WI38 (cell line): ENCODE data around the gene SLC9A9.

Experiments
- H3K4me3 ChIP-seq: 2 replicates; pipeline ENCODE4 v1.5.1; 2011; ENCODE audit warnings: low read depth, mild to moderate bottlenecking, control low read depth, low read length
- CTCF ChIP-seq: IDR thresholded peaks from 2 replicates; pipeline ENCODE4 v1.5.1; 2012; ENCODE audit warnings: low read depth, mild to moderate bottlenecking, control low read depth, low read length

SLC9A9 gene

GRCh38 chr3:143604402-143605185 is 243.7 kb downstream of the SLC9A9 start:
- H3K4me3 ChIP-seq = no peak overlapping the region
- no peak for TF ChIP-seq CTCF

- no peak for TF ChIP-seq CTCF
- no peak overlapping the region for H3K4me3 ChIP-seq
Measured at GRCh38 chr3:143603774-143604173, 244.5 kb downstream of the SLC9A9 start.

- no peak overlapping the region for H3K4me3 ChIP-seq
- TF ChIP-seq CTCF = no peak
Measured at GRCh38 chr3:143601723-143602484, 246.4 kb downstream of the SLC9A9 start.

- TF ChIP-seq CTCF = no peak
- H3K4me3 ChIP-seq = no peak overlapping the region
Measured at GRCh38 chr3:143600756-143601718, 247.2 kb downstream of the SLC9A9 start.

GRCh38 chr3:143597774-143598652 is 250.3 kb downstream of the SLC9A9 start:
- TF ChIP-seq CTCF = no peak
- H3K4me3 ChIP-seq = no peak overlapping the region

- no peak for TF ChIP-seq CTCF
- no peak overlapping the region for H3K4me3 ChIP-seq
Measured at GRCh38 chr3:143596957-143597642, 251.2 kb downstream of the SLC9A9 start.
